Stimulated activated naive CD4-positive, alpha-beta T cell treated with Interleukin-2 at 50 U/mL for 16 hours (primary cell): ENCODE data around the gene GRB10.
"Not testable (repeated sequence)": the region's sequence is repeated elsewhere in the genome, so short reads cannot be mapped to it uniquely, and the experiment has no call there.

Experiments
- DNase-seq: peaks from one replicate; lab custom pipeline; 2025; lab: John Stamatoyannopoulos, UW

GRB10 gene

GRCh38 chr7:50580057-50580456 lies 202.6 kb downstream of the GRB10 start:
- DNase-seq = no peak

- DNase-seq = not testable (repeated sequence)
Measured at GRCh38 chr7:50578105-50578504, 204.6 kb downstream of the GRB10 start.

- no peak for DNase-seq
Measured at GRCh38 chr7:50577569-50577968, 205.1 kb downstream of the GRB10 start.

GRCh38 chr7:50576388-50576787 lies 206.3 kb downstream of the GRB10 start:
- not testable (repeated sequence) for DNase-seq

GRCh38 chr7:50567715-50568261 lies 214.9 kb downstream of the GRB10 start:
- DNase-seq = no peak

GRCh38 chr7:50565977-50566376 lies 216.7 kb downstream of the GRB10 start:
- no peak for DNase-seq

GRCh38 chr7:50565559-50565916 lies 217.2 kb downstream of the GRB10 start:
- no peak for DNase-seq

GRCh38 chr7:50564640-50565558 lies 217.8 kb downstream of the GRB10 start, which contains the start of gene DDC:
Gene DDC (minus strand): TSS chr7:50565405. CDS start chr7:50544085, 21,320 bp downstream.
- no peak for DNase-seq

- DNase-seq = no peak
Measured at GRCh38 chr7:50564171-50564570, 218.5 kb downstream of the GRB10 start.

- no peak for DNase-seq
Measured at GRCh38 chr7:50562136-50562535, 220.6 kb downstream of the GRB10 start.

GRCh38 chr7:50560865-50561351 lies 221.8 kb downstream of the GRB10 start:
- no peak for DNase-seq

GRCh38 chr7:50559881-50560280 lies 222.8 kb downstream of the GRB10 start:
- no peak for DNase-seq

GRCh38 chr7:50558294-50559053 lies 224.2 kb downstream of the GRB10 start:
- no peak for DNase-seq

GRCh38 chr7:50557099-50557498 lies 225.6 kb downstream of the GRB10 start:
- DNase-seq = no peak

GRCh38 chr7:50556247-50556991 lies 226.3 kb downstream of the GRB10 start:
- DNase-seq = no peak

GRCh38 chr7:50555594-50556140 lies 227.0 kb downstream of the GRB10 start:
- no peak for DNase-seq

- no peak for DNase-seq
Measured at GRCh38 chr7:50554431-50555322, 228.0 kb downstream of the GRB10 start.

GRCh38 chr7:50553973-50554372 lies 228.7 kb downstream of the GRB10 start:
- no peak for DNase-seq

GRCh38 chr7:50552921-50553320 lies 229.8 kb downstream of the GRB10 start:
- DNase-seq = no peak

- no peak for DNase-seq
Measured at GRCh38 chr7:50552139-50552538, 230.6 kb downstream of the GRB10 start.
